ENCODE results near the gene ACAN.

Gene ACAN

DNA sequence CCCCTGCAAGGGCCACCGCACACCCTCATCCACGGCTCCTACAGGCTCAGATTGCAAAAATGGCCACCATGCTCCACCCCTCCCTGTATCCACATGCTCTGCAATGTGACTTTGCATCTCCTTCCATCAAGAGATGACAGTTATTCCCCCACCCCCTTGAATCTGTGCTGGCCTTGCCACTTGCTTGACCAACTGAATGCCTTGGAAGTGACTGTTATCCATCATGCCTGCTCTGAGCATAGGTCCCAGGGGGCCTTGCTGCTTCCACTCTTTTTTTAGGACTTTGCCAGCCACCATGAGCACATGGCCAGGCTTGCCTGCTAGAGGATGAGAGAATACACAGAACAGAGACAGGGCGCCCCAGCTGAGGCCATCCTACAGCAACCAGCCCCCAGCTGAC, 78.5 kb downstream of the ACAN start:
- Histone ChIP-seq H3K27ac (no peak overlapping the region), H3K9me3 (no peaks in the 10 kb centered on the region), H3K36me3 (no peaks in the 10 kb centered on the region), H3K27me3 (no peaks in the 10 kb centered on the region), H3K4me2 (peak overlapping the region; percentile 45), H4K20me1 (no peaks in the 10 kb centered on the region; the same call in 1 of the 2 replicates), H3K4me1 (peaks cover 28% of the 10 kb centered on the region), H3K9ac (no peak overlapping the region), H3K4me3 (no peak overlapping the region)
- no peak for TF ChIP-seq Cebpa-rat (IDR thresholded peaks at IDR 0.05)

GRCh38 chr15:88882785-88883184, 79.5 kb downstream of the ACAN start:
- no peaks in the 10 kb centered on the region for H3K27me3 ChIP-seq
- no peak overlapping the region for H3K9ac ChIP-seq
- no peak overlapping the region for H3K4me2 ChIP-seq
- H3K9me3 ChIP-seq = no peaks in the 10 kb centered on the region
- no peak overlapping the region for H3K4me3 ChIP-seq
- H3K27ac ChIP-seq = no peak overlapping the region
- no peaks in the 10 kb centered on the region for H4K20me1 ChIP-seq
- H3K4me1 ChIP-seq = peaks cover 23% of the 10 kb centered on the region
- no peak for TF ChIP-seq Cebpa-rat (IDR thresholded peaks at IDR 0.05)
- H3K36me3 ChIP-seq = no peaks in the 10 kb centered on the region

- H3K9ac ChIP-seq = no peak overlapping the region
- H4K20me1 ChIP-seq = no peaks in the 10 kb centered on the region
- no peak overlapping the region for H3K4me2 ChIP-seq
- peaks cover 2% of the 10 kb centered on the region for H3K4me1 ChIP-seq
- H3K36me3 ChIP-seq = no peaks in the 10 kb centered on the region
- no peaks in the 10 kb centered on the region for H3K9me3 ChIP-seq
- no peak overlapping the region for H3K27ac ChIP-seq
- H3K27me3 ChIP-seq = no peaks in the 10 kb centered on the region
- no peak for TF ChIP-seq Cebpa-rat (IDR thresholded peaks at IDR 0.05)
- no peak overlapping the region for H3K4me3 ChIP-seq
These were observed 83.9 kb downstream of the ACAN start for GRCh38 chr15:88887068-88887580.

- Histone ChIP-seq H3K36me3 (no peaks in the 10 kb centered on the region), H4K20me1 (no peaks in the 10 kb centered on the region), H3K27ac (no peak overlapping the region), H3K4me3 (no peak overlapping the region), H3K27me3 (peaks cover 11% of the 10 kb centered on the region), H3K4me2 (no peak overlapping the region), H3K9ac (no peak overlapping the region), H3K4me1 (no peaks in the 10 kb centered on the region), H3K9me3 (no peaks in the 10 kb centered on the region)
- TF ChIP-seq Cebpa-rat (IDR thresholded peaks at IDR 0.05) = no peak
These were observed 85.5 kb downstream of the ACAN start for GRCh38 chr15:88888719-88889118.

GRCh38 chr15:88890495-88890894, 87.3 kb downstream of the ACAN start:
- H3K4me1 ChIP-seq = peaks cover 12% of the 10 kb centered on the region
- H3K9me3 ChIP-seq = no peaks in the 10 kb centered on the region
- H3K27me3 ChIP-seq = peaks cover 29% of the 10 kb centered on the region
- no peak overlapping the region for H3K4me2 ChIP-seq
- no peak overlapping the region for H3K9ac ChIP-seq
- H4K20me1 ChIP-seq = peaks cover 15% of the 10 kb centered on the region
- TF ChIP-seq Cebpa-rat (IDR thresholded peaks at IDR 0.05) = no peak
- no peak overlapping the region for H3K4me3 ChIP-seq
- no peaks in the 10 kb centered on the region for H3K36me3 ChIP-seq
- no peak overlapping the region for H3K27ac ChIP-seq

- H3K27ac ChIP-seq = no peak overlapping the region
These were observed 88.5 kb downstream of the ACAN start for GRCh38 chr15:88891540-88892254.

GRCh38 chr15:88894348-88894818, 91.1 kb downstream of the ACAN start:
- H3K4me2 ChIP-seq = peak overlapping the region; percentile 82
- H3K36me3 ChIP-seq = peaks cover 3% of the 10 kb centered on the region
- peaks cover 32% of the 10 kb centered on the region for H4K20me1 ChIP-seq
- H3K9ac ChIP-seq = no peak overlapping the region
- H3K27ac ChIP-seq = no peak overlapping the region
- H3K4me1 ChIP-seq = peaks cover 33% of the 10 kb centered on the region
- TF ChIP-seq Cebpa-rat (IDR thresholded peaks at IDR 0.05) = no peak
- no peaks in the 10 kb centered on the region for H3K9me3 ChIP-seq
- peak overlapping the region; percentile 61; the same call in 1 of the 2 replicates for H3K4me3 ChIP-seq
- peaks cover 44% of the 10 kb centered on the region for H3K27me3 ChIP-seq

More at GRCh38 chr15:88891540-88892254, 88.5 kb downstream of the ACAN start:
- H3K27me3 ChIP-seq = peaks cover 41% of the 10 kb centered on the region
- H3K4me1 ChIP-seq = peaks cover 18% of the 10 kb centered on the region
- no peak overlapping the region for H3K4me3 ChIP-seq
- H3K36me3 ChIP-seq = no peaks in the 10 kb centered on the region
- TF ChIP-seq Cebpa-rat (IDR thresholded peaks at IDR 0.05) = no peak
- H3K4me2 ChIP-seq = no peak overlapping the region
- H3K9me3 ChIP-seq = no peaks in the 10 kb centered on the region
- peaks cover 27% of the 10 kb centered on the region for H4K20me1 ChIP-seq
- H3K9ac ChIP-seq = no peak overlapping the region

- H3K4me1 ChIP-seq = peaks cover 33% of the 10 kb centered on the region
- H4K20me1 ChIP-seq = peaks cover 32% of the 10 kb centered on the region
- no peak for TF ChIP-seq Cebpa-rat (IDR thresholded peaks at IDR 0.05)
- H3K36me3 ChIP-seq = peaks cover 9% of the 10 kb centered on the region
- 0 out of 2 replicates have a peak within 1 kb of the TSS, but pooled peaks have one; percentile 13 for H3K9ac ChIP-seq
- peaks cover 44% of the 10 kb centered on the region for H3K27me3 ChIP-seq
- no peak within 1 kb of the TSS for H3K27ac ChIP-seq
- H3K9me3 ChIP-seq = no peaks in the 10 kb centered on the region
- H3K4me3 ChIP-seq = peak within 1 kb of the TSS; percentile 61
- H3K4me2 ChIP-seq = peak within 1 kb of the TSS; percentile 82
These were observed 91.9 kb downstream of the ACAN start, which contains the start of gene HAPLN3 for GRCh38 chr15:88894819-88895767. Gene HAPLN3 (minus strand): TSS chr15:88895544. CDS start chr15:88887298, 8,246 bp downstream.

DNA sequence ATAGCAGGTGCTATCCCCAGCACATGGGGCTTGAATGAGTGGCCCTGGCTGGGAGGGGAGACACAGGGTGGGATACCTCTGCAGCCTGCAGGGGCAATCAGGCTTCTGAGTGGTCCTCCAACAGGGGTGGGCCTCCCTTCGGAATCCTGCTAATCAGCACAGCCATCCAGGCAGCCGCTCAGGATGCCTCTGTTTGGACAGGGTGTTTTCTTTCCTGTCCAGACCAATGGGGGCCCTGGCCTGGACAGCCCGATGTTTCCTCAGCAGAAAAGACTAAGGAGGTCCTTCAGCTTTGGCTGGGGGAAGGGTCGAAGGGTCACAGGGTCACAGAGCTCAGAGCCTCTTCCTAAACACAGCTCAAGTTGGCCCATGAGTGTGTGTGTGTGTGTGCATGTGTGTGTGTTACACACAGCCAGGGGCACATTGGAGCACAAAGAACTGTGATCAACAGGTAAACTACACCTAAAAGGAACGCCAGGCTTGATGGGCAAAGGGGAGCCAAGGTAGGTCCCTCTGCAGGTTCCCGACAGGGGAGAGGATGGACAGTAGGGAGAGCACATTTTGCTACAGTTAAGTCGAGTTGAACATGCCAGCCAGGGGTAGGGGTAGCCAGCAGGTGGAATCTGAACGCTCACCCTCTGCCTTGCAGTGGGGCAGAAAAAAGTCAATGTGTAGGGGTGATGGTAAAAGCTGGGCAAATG, 93.2 kb downstream of the ACAN start:
- no peak overlapping the region for H3K9ac ChIP-seq
- peak overlapping the region; percentile 67 for H3K4me2 ChIP-seq
- H3K36me3 ChIP-seq = peaks cover 22% of the 10 kb centered on the region
- no peak for TF ChIP-seq Cebpa-rat (IDR thresholded peaks at IDR 0.05)
- H4K20me1 ChIP-seq = peaks cover 32% of the 10 kb centered on the region
- H3K27me3 ChIP-seq = peaks cover 44% of the 10 kb centered on the region
- H3K27ac ChIP-seq = no peak overlapping the region
- H3K4me1 ChIP-seq = peaks cover 33% of the 10 kb centered on the region
- no peak overlapping the region for H3K4me3 ChIP-seq
- no peaks in the 10 kb centered on the region for H3K9me3 ChIP-seq

Measured in BLaER1 (cell line).